D721Med (cell line): ENCODE measurements around the gene BAZ1A.
"Not testable (repeated sequence)": the region's sequence is repeated elsewhere in the genome, so short reads cannot be mapped to it uniquely, and the experiment has no call there.

Experiments used
- DNase-seq: peaks from one replicate; pipeline ENCODE4 v3.0.0; 2011; ENCODE audit warnings: low spot score; ENCODE audit not compliant: insufficient read length
- FAIRE-seq: peaks from 2 replicates; lab custom pipeline; 2011; peaks lifted over from hg19 to GRCh38; lab: Jason Lieb, UNC
- TF ChIP-seq, protein P1 (sequence below): IDR thresholded peaks from 2 replicates; pipeline ENCODE4 v1.5.1; 2012; ENCODE audit warnings: mild to moderate bottlenecking, control low read depth; ENCODE audit not compliant: insufficient read depth; ENCODE audit errors: missing control alignments

BAZ1A gene

GRCh38 chr14:34806257-34806656 is 68.9 kb downstream of the BAZ1A start:
- FAIRE-seq (no peak), DNase-seq (no peak)
- TF ChIP-seq, protein P1, sequence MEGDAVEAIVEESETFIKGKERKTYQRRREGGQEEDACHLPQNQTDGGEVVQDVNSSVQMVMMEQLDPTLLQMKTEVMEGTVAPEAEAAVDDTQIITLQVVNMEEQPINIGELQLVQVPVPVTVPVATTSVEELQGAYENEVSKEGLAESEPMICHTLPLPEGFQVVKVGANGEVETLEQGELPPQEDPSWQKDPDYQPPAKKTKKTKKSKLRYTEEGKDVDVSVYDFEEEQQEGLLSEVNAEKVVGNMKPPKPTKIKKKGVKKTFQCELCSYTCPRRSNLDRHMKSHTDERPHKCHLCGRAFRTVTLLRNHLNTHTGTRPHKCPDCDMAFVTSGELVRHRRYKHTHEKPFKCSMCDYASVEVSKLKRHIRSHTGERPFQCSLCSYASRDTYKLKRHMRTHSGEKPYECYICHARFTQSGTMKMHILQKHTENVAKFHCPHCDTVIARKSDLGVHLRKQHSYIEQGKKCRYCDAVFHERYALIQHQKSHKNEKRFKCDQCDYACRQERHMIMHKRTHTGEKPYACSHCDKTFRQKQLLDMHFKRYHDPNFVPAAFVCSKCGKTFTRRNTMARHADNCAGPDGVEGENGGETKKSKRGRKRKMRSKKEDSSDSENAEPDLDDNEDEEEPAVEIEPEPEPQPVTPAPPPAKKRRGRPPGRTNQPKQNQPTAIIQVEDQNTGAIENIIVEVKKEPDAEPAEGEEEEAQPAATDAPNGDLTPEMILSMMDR = no peak

DNA sequence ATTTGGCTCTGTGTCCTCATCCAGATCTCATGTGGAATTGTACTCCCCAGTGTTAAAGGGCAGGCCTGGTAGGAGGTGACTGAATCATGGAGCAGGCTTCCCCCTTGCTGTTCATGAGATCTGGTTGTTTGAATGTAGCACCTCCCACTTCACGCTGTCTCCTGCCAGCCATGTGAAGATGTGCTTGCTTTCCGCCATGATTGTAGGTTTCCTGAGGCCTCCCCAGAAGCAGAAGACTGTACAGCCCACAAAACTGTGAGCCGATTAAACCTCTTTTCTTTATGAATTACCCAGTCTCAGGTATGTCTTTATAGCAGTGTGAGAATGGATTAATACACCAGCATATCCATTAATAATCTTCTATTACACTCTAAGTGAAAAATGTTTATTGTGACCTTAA is 70.2 kb downstream of the BAZ1A start:
- TF ChIP-seq, protein P1 = no peak
- DNase-seq (no peak), FAIRE-seq (no peak)

- FAIRE-seq = not testable (repeated sequence)
Observed at GRCh38 chr14:34798861-34799260, 76.3 kb downstream of the BAZ1A start.

GRCh38 chr14:34797747-34798583 is 77.2 kb downstream of the BAZ1A start:
- DNase-seq (no peak), FAIRE-seq (no peak)
- TF ChIP-seq, protein P1 = no peak

More at GRCh38 chr14:34798861-34799260, 76.3 kb downstream of the BAZ1A start:
- DNase-seq = not testable (repeated sequence)

DNA sequence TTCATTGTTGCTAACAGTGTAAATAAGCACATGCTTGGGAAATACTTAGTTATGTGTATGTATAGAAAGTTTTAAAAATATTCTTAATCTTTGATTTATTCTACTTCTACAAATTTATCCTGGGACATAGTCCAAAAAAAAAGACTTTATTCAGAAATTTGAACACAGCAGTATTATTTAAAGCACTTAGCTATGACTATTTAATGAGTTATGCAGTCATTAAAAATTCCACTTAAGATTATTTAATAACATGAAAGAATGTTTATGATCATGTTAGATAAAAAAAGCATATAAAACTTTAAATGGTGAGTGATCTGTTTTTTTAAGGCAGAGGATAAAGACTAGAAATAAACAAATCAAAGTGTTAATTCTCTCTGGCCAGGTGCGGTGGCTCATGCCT is 78.3 kb downstream of the BAZ1A start:
- TF ChIP-seq, protein P1 = no peak
- FAIRE-seq (no peak), DNase-seq (no peak)

DNA sequence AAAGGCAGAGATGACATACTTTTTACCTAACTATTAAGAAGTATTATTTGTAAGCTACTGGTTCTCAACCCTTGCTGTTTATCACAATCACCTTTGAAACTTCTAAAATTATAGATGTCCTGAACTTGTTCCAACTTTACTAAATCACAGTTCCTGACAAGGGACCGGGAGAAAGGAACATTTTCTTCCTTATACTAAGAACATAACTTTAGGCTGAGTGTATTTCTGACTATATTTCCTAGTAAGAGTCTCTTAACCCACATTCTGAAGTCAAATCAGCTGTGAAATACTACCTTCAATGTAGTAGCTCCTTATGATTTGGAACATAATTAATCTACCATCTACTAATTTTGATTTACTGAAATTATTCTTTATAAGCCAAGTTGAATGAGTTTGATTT is 80.2 kb downstream of the BAZ1A start:
- no peak for FAIRE-seq
- TF ChIP-seq, protein P1 = no peak
- no peak for DNase-seq

GRCh38 chr14:34794217-34794616 is 80.9 kb downstream of the BAZ1A start:
- no peak for FAIRE-seq
- TF ChIP-seq, protein P1 = no peak
- DNase-seq = no peak
